ENCODE measurements around the gene UGT2B10. TPM values are rescaled to one million over a fixed set of nuclear protein-coding genes. Genes with fewer than 3 reads are reported as not detected.

The UGT2B10 gene
- total and polyA plus RNA-seq, 2 of the 4 experiments (the other 2 are of a cell fraction) = not detected

- H2BK5ac ChIP-seq (ENCODE audit: low read depth, low read length, poor library complexity, severe bottlenecking) = no peak overlapping the region
- no peaks in the 10 kb centered on the region for H4K20me1 ChIP-seq (ENCODE audit: insufficient read depth, low read length)
- ATAC-seq (ENCODE audit: low read depth) (no peak), DNase-seq (no peak)
- no peaks in the 10 kb centered on the region for H3K36me3 ChIP-seq (ENCODE audit: control insufficient read depth, insufficient read depth, low read length)
- ChIA-PET CTCF (no interaction called here), POLR2A (ENCODE audit: unreplicated experiment) (no interaction called here)
- no peak overlapping the region for H3K56ac ChIP-seq (ENCODE audit: extremely low read depth, insufficient read depth, low read length)
- H3K79me1 ChIP-seq (ENCODE audit: low read depth in 1 of 2, low read length in 2 of 2) = no peaks in the 10 kb centered on the region
- in situ Hi-C loops (cut with MboI; ENCODE audit: low sequenced_read_pairs) (no loop called here), dilution Hi-C loops (cut with HindIII; ENCODE audit: low sequenced_read_pairs, unreplicated experiment) (no loop called here), intact Hi-C loops (cut with micrococcal nuclease) (no loop called here)
- no peak overlapping the region for H3K18ac ChIP-seq (ENCODE audit: low read depth, low read length)
- H4K5ac ChIP-seq (ENCODE audit: low read depth, low read length) = no peak overlapping the region
- no peak for TF ChIP-seq RCOR1 (IDR thresholded peaks at IDR 0.05; ENCODE audit: insufficient replicate concordance, low read length)
- TF ChIP-seq RAD21 (IDR thresholded peaks at IDR 0.05; ENCODE audit: low read length) = no peak
- TF ChIP-seq FOS (IDR thresholded peaks at IDR 0.05; ENCODE audit: low read depth, low read length) = no peak
- TF ChIP-seq SMC3 (IDR thresholded peaks at IDR 0.05; ENCODE audit: low read depth, low read length) = no peak
- no peak for TF ChIP-seq POLR2A (IDR thresholded peaks at IDR 0.05; ENCODE audit: low read depth, low read length)
- TF ChIP-seq NFE2L2 (IDR thresholded peaks at IDR 0.05; ENCODE audit: low read depth, low read length) = no peak
- TF ChIP-seq CTCF (conservative IDR thresholded peaks at IDR 0.05; ENCODE audit: low read depth, low read length) = no peak
- no peak for TF ChIP-seq MAZ (IDR thresholded peaks at IDR 0.05; ENCODE audit: borderline replicate concordance, low read depth, low read length)
- no peak for TF ChIP-seq RFX5 (IDR thresholded peaks at IDR 0.05; ENCODE audit: low read depth, low read length)
- no peak for TF ChIP-seq ELK1 (IDR thresholded peaks at IDR 0.05; ENCODE audit: borderline replicate concordance, low read depth, low read length)
- TF ChIP-seq MXI1 (IDR thresholded peaks at IDR 0.05; ENCODE audit: borderline replicate concordance, low read depth, low read length) = no peak
- no peak for TF ChIP-seq USF2 (IDR thresholded peaks at IDR 0.05; ENCODE audit: low read depth, low read length)
- H4K8ac ChIP-seq (ENCODE audit: low read depth in 2 of 2, low read length in 2 of 2) = no peak overlapping the region
- H3K23ac ChIP-seq (ENCODE audit: low read depth, low read length) = no peak overlapping the region
- H2AK5ac ChIP-seq (ENCODE audit: low read depth, low read length) = no peak overlapping the region
- H3K4me2 ChIP-seq (ENCODE audit: low read depth, low read length) = no peak overlapping the region
- no peak overlapping the region for H2BK15ac ChIP-seq (ENCODE audit: low read depth, low read length)
- H3K9me1 ChIP-seq (ENCODE audit: insufficient read depth, low read length) = no peaks in the 10 kb centered on the region
- H3K4me1 ChIP-seq (ENCODE audit: control insufficient read depth, insufficient read depth, low read length) = no peaks in the 10 kb centered on the region
- H3K4me3 ChIP-seq (ENCODE audit: insufficient read depth, low read depth, low read length) = no peak overlapping the region
- WGBS, 2 experiments (ENCODE audit: extremely low coverage in 2 of 2, insufficient read length in 1 of 2) = no CpG with 5 or more reads among the region's 5 CpGs
- no peak overlapping the region for H3K14ac ChIP-seq (replicated peaks; ENCODE audit: low read depth, low read length)
- BruUV-seq (replicated peaks) = no TSS peak
- no peaks in the 10 kb centered on the region for H3K9me3 ChIP-seq (ENCODE audit: control insufficient read depth, insufficient read depth, low read length)
- no peak overlapping the region for H3K9ac ChIP-seq (ENCODE audit: low read depth, low read length)
- no peak overlapping the region for H3K4ac ChIP-seq (ENCODE audit: low read depth, low read length)
- no peaks in the 10 kb centered on the region for H3K27me3 ChIP-seq (ENCODE audit: control insufficient read depth, insufficient read depth, low read length)
- no peak overlapping the region for H2BK120ac ChIP-seq (ENCODE audit: low read depth, low read length)
- H3K27ac ChIP-seq (ENCODE audit: insufficient read depth, low read length) = no peak overlapping the region
- H2AK9ac ChIP-seq (replicated peaks; ENCODE audit: low read depth, low read length, poor library complexity) = no peak overlapping the region
- H2BK20ac ChIP-seq (ENCODE audit: low read depth, low read length) = no peak overlapping the region
- H2AFZ ChIP-seq (replicated peaks; ENCODE audit: low read length, poor library complexity) = no peak overlapping the region
- H4K91ac ChIP-seq (ENCODE audit: insufficient read depth, low read depth, low read length) = no peak overlapping the region
Measured at GRCh38 chr4:68865760-68866159, 50.0 kb downstream of the UGT2B10 start.

All from IMR-90 (cell line).